Activated CD8-positive, alpha-beta memory T cell treated with anti-CD3 and anti-CD28 coated beads for 1 hour (primary cell): ENCODE results near the gene BICRA.

Experiments
- DNase-seq, 2 donors: peaks; one replicate each; pipeline ENCODE4 v3.0.0-alpha.2; 2020; ENCODE audit warnings: low read depth in 1 of 2; ENCODE audit errors: extremely low read depth in 1 of 2

Gene BICRA

GRCh38 chr19:47686679-47687450 lies 77.9 kb downstream of the BICRA start:
- no peak for DNase-seq

- DNase-seq, result no peak
These were observed 79.0 kb downstream of the BICRA start for GRCh38 chr19:47687906-47688305.

- no peak for DNase-seq
These were observed 82.2 kb downstream of the BICRA start for GRCh38 chr19:47691090-47691489.

DNA sequence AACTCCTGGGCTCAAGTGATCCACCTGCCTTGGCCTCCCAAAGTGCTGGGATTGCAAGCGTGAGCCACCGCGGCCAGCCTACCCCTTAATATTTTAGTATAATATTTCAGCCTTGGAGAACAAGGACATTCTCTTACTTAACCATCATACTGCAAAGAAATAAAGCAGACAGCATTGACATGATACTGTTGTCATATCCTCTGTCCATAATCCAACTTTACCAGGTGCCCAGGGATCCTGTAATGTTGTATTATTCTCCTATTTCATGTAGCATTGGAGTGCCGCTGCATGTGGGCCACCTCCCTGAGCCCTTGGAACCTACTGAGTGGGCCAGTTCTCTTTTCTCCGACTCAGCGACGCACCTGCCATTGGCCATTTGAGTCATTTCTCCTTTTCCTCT lies 82.8 kb downstream of the BICRA start:
- no peak for DNase-seq

GRCh38 chr19:47693489-47693888 lies 84.6 kb downstream of the BICRA start:
- no peak for DNase-seq

DNA sequence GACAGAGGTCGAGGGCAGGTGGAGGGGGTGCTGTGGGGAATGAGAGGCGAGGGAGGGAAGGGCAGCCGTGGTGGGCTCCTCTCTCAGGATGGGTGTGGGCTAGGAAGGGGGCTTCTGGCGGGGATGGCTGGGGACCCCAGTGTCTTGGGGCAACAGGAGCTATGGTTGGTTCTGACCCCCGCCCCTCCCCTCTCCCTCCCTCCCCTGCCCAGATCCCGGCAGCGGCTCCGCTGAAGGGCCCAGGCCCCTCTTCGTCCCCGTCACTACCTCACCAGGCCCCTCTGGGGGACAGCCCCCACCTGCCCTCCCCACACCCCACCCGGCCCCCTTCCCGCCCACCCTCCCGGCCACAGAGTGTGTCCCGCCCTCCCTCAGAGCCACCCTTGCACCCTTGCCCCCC lies 85.0 kb downstream of the BICRA start:
- no peak for DNase-seq

DNA sequence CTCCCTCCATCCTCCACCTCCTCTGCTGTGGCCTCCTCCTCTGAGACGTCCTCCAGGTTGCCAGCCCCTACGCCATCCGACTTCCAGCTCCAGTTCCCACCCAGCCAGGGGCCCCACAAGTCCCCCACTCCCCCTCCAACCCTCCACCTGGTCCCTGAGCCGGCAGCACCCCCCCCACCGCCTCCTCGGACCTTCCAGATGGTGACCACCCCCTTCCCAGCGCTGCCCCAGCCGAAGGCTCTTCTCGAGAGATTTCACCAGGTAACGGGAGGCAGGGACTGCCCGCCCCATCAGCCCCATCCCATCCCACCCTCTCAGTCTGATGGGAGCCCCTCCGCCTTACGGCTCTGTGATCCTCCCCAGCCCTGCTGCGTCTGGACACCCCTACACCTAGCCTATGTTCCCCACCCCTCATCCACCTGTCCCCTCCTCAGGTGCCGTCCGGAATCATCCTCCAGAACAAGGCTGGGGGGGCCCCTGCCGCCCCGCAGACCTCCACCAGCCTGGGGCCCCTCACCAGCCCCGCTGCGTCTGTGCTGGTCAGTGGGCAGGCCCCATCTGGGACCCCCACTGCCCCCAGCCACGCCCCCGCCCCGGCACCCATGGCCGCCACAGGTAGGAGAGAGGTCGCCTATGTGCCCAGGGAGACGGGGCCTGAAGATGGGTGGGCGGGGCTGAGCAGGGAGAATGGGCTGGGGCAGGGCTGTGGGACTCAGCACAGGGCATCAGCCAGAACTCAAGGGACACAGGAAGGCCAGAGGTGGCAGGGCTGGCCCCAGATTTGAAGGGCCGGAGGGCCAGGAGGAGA lies 85.7 kb downstream of the BICRA start:
- no peak for DNase-seq

- no peak for DNase-seq
These were observed 86.8 kb downstream of the BICRA start for GRCh38 chr19:47695533-47696262.

GRCh38 chr19:47696635-47697034 lies 87.7 kb downstream of the BICRA start:
- no peak for DNase-seq

DNA sequence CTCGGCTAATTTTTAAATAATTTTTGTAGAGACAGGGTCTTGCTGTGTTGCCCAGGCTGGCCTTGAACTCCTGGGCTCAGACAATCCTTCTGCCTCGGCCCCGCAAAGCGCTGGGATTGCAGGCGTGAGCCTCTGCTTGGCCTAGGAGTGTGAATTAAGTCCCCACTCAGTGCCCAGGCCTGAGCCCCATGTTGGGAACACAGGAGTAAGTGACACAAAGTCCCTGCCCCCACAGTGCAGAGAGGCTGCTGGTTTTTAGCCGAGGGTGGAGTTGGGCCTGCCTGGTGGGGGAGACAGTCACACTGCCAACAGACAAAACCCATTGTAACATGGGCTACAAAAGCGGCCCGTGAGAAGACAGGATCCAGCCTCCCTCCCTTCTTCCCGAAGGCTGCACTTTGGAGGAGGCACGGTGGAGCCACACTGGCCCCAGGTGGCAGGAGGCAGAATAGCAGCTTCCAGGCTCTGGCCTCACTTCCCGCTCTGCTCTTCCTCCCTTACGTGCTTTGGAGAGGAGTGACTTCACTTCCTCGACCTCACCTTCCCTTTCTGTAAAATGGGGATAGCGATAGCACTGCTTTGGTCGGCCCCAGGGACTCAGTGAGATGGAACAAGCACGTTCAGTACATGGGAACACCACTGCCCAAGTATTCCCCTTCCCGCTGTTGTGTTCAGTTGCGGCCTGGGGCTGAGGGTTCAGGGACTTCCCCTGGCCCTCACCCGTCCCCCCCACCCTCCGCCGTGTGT lies 89.1 kb downstream of the BICRA start:
- DNase-seq, result peak in 1 of 2 donors; percentile 27

DNA sequence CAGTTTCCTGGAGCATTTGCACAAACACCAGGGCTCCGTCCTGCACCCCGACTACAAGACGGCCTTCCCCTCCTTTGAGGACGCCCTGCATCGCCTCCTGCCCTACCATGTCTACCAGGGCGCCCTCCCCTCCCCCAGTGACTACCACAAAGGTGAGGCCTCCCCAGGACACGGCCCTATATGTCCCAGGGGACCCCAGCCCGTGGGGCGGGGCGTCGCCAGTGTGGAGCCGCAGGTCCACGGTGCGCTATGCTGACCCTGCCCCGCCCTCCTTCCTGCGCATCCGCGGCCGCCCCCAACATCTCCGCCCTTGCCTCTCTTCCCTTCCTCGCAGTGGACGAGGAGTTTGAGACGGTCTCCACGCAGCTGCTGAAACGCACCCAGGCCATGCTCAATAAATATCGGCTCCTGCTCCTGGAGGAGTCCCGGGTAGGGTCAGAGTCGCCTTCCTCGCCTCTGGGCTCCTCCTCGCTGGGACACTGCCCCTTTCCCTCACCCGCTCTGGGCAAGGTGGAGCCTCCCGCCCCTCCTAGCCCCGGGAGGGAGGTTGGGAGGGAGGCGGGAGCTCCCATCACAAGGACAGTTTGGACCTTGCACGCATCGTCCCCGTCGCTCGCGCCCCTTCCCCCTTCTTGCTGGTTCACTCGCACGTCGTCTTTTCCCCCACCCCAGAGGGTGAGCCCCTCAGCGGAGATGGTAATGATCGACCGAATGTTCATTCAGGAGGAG lies 89.9 kb downstream of the BICRA start:
- no peak for DNase-seq

- peak in 1 of 2 donors; percentile 33 for DNase-seq
These were observed 90.5 kb downstream of the BICRA start for GRCh38 chr19:47699360-47699917.

- no peak for DNase-seq
These were observed 92.2 kb downstream of the BICRA start for GRCh38 chr19:47700934-47701716.

GRCh38 chr19:47701717-47702552 lies 93.0 kb downstream of the BICRA start:
- DNase-seq, result no peak

DNA sequence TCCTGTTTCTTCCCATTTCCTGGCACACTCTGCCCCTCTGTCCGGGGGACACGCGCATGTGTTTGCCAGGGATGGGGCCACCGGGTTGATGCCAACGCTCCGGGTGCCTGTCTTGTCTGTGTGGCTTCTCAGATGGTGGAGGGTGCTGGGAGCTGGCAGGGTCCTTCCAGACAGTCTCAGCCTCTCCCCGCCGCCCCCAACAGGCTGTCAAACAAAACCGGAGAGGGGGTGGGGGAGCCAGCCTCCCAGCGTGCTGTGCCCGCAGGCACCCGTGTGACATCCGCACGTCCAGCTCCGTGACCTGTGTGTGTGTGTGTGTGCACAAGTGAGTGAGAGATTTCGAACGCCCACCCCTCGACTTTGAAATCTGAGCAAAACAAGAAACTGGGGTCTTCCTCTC lies 93.7 kb downstream of the BICRA start:
- DNase-seq, result no peak

GRCh38 chr19:47703301-47703700 lies 94.4 kb downstream of the BICRA start:
- DNase-seq, result no peak

DNA sequence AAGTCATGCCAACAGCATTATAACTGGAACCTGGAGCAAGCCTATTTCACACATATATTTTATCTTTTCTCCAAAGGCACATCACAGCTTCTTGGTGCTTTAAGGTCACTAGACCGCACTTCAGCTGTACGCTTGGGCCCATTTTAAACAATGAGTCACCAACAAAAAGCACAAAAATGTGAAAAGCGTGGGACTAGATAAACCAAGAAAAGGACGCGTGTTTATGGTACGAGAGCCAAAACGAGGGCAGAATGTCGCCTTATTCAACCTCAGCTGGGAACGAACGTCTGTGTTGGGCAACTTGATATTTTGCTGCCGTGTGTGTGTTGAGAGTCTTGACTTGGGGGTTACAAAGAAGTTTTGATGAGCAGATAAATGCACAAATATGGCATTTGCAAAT lies 95.1 kb downstream of the BICRA start:
- no peak for DNase-seq

GRCh38 chr19:47704656-47705055 lies 95.7 kb downstream of the BICRA start:
- no peak for DNase-seq
